GM10266 (cell line): ENCODE measurements around the gene RANBP3L.

Experiments
- DNase-seq: peaks from one replicate; pipeline ENCODE4 v3.0.0; 2012; ENCODE audit errors: extremely low spot score
- TF ChIP-seq, protein P1 (sequence below): IDR thresholded peaks from 2 replicates; pipeline ENCODE4 v1.5.1; 2012; ENCODE audit warnings: mild to moderate bottlenecking, low read depth; ENCODE audit not compliant: control insufficient read depth, insufficient read depth; ENCODE audit errors: missing control alignments

Gene RANBP3L

DNA sequence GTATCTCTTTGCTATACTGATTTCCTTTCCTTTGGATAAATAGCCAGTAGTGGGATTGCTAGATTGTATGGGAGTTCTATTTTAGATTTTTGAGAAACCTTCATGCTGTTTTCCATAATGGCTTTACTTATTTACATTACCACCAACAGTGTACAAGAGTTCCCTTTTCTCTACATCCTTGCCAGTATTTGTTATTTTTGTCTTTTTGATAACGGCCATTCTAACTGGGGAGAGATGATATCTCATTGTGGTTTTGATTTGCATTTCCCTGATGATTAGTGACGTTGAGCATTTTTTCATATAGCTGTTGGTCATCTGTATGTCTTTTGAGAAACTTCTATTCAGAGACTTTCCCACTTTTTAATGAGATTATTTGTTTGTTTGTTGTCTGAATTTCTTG is 85.8 kb downstream of the RANBP3L start:
- TF ChIP-seq, protein P1, sequence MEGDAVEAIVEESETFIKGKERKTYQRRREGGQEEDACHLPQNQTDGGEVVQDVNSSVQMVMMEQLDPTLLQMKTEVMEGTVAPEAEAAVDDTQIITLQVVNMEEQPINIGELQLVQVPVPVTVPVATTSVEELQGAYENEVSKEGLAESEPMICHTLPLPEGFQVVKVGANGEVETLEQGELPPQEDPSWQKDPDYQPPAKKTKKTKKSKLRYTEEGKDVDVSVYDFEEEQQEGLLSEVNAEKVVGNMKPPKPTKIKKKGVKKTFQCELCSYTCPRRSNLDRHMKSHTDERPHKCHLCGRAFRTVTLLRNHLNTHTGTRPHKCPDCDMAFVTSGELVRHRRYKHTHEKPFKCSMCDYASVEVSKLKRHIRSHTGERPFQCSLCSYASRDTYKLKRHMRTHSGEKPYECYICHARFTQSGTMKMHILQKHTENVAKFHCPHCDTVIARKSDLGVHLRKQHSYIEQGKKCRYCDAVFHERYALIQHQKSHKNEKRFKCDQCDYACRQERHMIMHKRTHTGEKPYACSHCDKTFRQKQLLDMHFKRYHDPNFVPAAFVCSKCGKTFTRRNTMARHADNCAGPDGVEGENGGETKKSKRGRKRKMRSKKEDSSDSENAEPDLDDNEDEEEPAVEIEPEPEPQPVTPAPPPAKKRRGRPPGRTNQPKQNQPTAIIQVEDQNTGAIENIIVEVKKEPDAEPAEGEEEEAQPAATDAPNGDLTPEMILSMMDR = no peak
- DNase-seq = no peak

DNA sequence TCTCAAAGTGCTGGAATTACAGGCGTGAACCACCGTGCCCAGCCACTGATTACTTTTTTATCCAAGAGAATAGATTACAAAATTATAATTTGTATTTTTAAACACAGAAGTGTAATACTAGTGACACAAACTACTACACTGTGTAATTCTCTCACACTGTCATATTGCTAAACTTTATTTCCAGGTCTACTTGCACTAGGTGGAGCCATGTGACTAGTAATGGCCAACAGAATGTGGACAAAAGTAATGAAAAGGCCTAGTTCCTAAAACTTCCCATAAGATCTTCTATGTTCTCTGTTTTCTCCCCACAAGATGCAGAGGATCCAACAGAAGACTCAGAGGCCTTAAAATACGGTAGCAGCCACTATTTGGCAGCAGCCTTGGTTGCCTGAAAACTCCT is 87.3 kb downstream of the RANBP3L start:
- TF ChIP-seq, protein P1 = no peak

DNA sequence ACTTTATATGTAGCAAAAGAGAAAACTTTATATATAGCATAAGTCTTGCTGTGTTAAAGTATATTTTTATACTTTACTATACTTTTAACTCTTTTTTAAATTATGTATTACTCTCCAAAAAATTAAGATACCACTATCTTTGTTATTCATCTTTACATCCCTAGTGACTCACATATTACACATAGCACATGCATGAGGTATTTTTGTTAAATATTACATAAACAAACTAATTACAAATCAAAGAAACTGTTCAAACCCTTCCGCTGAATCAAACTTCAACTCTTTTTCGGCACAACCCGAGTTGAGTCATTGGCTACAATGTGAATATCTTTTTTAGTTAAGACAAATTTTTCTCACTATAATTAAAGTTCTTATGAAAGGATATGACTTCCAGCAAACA is 92.0 kb downstream of the RANBP3L start:
- DNase-seq = no peak
- TF ChIP-seq, protein P1 = no peak

More for the DNA sequence above, 87.3 kb downstream of the RANBP3L start:
- DNase-seq = no peak

DNA sequence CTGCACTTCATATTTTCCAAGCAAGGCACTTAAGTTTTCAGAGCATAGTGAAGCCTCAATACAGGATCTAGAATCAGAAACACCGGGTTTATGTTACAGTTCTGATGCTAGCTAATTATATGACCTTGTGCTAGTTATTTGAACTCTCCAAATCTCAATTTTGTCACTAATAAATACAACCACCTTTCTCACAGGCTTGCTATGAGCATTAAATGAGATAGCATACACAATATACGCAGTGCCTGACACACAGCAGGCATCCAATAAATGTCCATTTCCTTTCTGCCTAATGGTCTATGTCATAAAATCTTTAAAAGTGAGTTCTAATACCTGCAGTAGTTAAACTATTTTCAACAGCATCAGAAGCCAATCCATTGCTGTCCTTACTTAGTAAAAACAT is 92.9 kb downstream of the RANBP3L start:
- TF ChIP-seq, protein P1 = no peak
- no peak for DNase-seq

DNA sequence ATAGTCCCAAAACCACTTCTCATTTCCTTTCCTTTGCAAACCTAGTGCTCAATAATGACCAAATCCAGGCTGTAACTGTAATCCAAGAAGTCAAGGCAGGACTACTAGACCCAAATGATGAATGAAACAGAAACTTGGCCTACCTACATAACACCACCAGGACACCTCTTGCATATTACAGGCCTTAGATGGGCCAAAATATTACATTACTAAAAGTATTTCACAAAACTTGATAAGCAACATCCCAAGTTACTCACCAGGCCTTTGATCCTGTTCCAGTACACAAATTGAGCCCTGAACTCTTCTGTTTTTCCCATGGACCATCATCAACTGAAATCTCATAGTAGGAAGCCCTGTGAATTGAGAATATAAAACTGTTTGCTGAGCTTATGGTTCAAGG is 94.8 kb downstream of the RANBP3L start:
- TF ChIP-seq, protein P1 = no peak
- DNase-seq = no peak

DNA sequence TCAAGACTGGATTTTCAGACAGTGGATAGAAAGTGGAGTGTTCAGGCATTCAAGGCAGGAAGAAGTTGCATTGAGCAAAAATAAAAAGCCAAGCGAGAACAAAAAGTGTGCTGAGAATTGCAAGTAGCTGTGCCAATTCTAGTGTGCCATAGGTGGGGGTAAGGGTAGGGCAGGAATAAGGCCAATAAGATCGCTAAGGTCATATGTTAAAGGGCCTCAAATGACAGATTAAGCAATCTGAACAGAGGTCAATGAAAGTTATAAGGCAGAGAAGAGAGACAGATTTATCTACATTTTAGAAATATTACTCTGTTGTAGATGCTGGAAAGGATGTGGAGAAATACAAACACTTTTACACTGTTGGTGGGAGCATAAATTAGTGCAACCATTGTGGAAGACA is 96.4 kb downstream of the RANBP3L start:
- no peak for DNase-seq
- TF ChIP-seq, protein P1 = no peak

DNA sequence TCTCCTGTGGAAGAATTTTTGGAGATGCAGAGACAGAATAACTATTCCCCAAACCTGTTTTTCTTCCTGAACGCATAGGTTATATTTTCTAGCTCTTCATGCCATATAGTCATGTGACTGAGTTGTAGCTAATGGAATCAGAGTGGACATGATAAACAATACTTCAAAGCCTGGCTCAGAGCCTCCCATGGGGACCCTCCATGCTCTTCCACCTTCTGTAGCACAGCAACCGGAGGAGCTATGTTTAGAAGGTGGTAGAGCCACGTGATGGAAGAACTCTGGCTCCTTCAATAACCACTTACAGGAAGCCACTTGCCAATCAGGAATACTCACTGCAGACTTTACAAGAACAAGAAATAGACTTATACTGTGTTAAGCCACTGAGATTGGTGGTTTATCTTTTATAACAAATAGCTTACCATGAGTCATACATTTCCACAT is 99.2 kb downstream of the RANBP3L start:
- no peak for DNase-seq
- TF ChIP-seq, protein P1 = no peak
